ENCODE data around the gene RNF157.

Gene RNF157

GRCh38 chr17:76141212-76142038 is 98.9 kb downstream of the RNF157 start, which contains the start of gene FOXJ1:
Gene FOXJ1 (minus strand): TSS chr17:76141245. CDS start chr17:76140395, 850 bp downstream.
- H3K27ac ChIP-seq (ENCODE audit: insufficient read depth in 1 of 2, low read depth in 1 of 2, low read length in 2 of 2, poor library complexity in 1 of 2, severe bottlenecking in 2 of 2): no peak within 1 kb of the TSS
- no peaks in the 10 kb centered on the region for H3K9me3 ChIP-seq (ENCODE audit: control extremely low read depth in 1 of 5, control insufficient read depth in 4 of 5, insufficient read depth in 2 of 5, low read depth in 1 of 5, low read length in 4 of 5)
- 3% methylated on average over 51 of the region's 59 CpGs for WGBS (ENCODE audit: insufficient coverage)
- peaks cover 5 to 61% (median 54%) of the 10 kb centered on the region in 4 experiments for H3K4me1 ChIP-seq (ENCODE audit: control extremely low read depth in 1 of 4, control insufficient read depth in 4 of 4, insufficient read depth in 4 of 4, low read length in 3 of 4)
- ChIA-PET POLR2A (interaction anchor here (0.6 kb wide), 1 partner anchor 143 kb away, joined by 3 read pairs; no protein-coding TSS in a partner anchor), CTCF (interaction anchor here (0.6 to 5.8 kb wide), 10 partner anchors 9 to 138 kb away, joined by 3 to 27 read pairs (median 4); no protein-coding TSS in a partner anchor)
- H3K36me3 ChIP-seq (ENCODE audit: control insufficient read depth in 4 of 4, insufficient read depth in 4 of 4, low read length in 3 of 4): no peaks in the 10 kb centered on the region
- peak within 1 kb of the TSS in 6 of 7 experiments; percentile 49 to 74 (median 63) for H3K4me3 ChIP-seq (ENCODE audit: control insufficient read depth in 1 of 7, extremely low read depth in 1 of 7, insufficient read depth in 4 of 7, low read depth in 2 of 7, low read length in 6 of 7)
- peak; percentile 89 to 94 (median 93) for DNase-seq
- H3K27me3 ChIP-seq (replicated peaks in 2 of 5; ENCODE audit: control insufficient read depth in 4 of 5, insufficient read depth in 5 of 5, low read length in 4 of 5): peaks cover 0 to 33% (median 18%) of the 10 kb centered on the region in 5 experiments

DNA sequence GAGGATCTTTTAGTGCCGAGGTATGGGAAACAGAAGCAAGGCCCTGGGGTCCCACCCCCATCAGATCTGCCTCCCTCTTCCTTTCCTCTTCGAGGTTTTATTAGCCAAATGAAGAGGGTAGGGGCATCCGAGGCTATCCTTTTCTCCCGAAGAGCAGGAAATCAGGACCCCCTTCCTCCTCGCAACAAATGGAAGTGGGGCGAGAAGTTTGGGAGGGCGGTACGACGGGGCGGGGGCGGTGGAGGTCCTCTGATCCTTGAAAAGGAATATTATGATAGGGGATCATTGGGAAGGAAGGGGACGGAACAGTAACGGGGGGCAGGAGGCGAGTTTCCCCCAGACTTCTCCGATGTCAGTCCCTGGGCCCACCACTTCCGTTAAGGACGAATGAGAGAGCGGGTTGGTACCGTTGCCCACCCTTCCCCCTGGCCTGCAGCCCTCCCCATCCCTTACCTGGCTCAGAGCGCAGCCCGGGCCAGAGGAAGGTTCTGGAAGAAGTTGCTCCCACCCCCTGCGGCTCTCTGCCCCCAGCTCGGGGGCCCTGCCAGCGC is 99.6 kb downstream of the RNF157 start:
- WGBS (ENCODE audit: insufficient coverage): 0% methylated on average over 8 of the region's 24 CpGs
- peaks cover 5 to 54% (median 47%) of the 10 kb centered on the region in 4 experiments for H3K4me1 ChIP-seq (ENCODE audit: control extremely low read depth in 1 of 4, control insufficient read depth in 4 of 4, insufficient read depth in 4 of 4, low read length in 3 of 4)
- CTCF ChIA-PET: interaction anchor here (0.8 to 5.8 kb wide), 8 partner anchors 10 to 138 kb away, joined by 3 to 27 read pairs (median 3); no protein-coding TSS in a partner anchor

GRCh38 chr17:76139801-76140660 is 100.3 kb downstream of the RNF157 start:
- ChIA-PET POLR2A (interaction anchor here (0.6 kb wide), 1 partner anchor 124 kb away, joined by 3 read pairs; no protein-coding TSS in a partner anchor), CTCF (interaction anchor here (0.8 to 5.8 kb wide), 5 partner anchors 9 to 139 kb away, joined by 3 to 27 read pairs (median 3); no protein-coding TSS in a partner anchor)
- peaks cover 0 to 33% (median 18%) of the 10 kb centered on the region in 5 experiments for H3K27me3 ChIP-seq (replicated peaks in 2 of 5; ENCODE audit: control insufficient read depth in 4 of 5, insufficient read depth in 5 of 5, low read length in 4 of 5)
- 22% methylated on average over 60 of the region's 78 CpGs for WGBS (ENCODE audit: insufficient coverage)
- DNase-seq: peak in 2 of 3 donors; percentile 67 to 74
- peak overlapping the region in 5 of 7 experiments; percentile 15 to 74 (median 53) for H3K4me3 ChIP-seq (ENCODE audit: control insufficient read depth in 1 of 7, extremely low read depth in 1 of 7, insufficient read depth in 4 of 7, low read depth in 2 of 7, low read length in 6 of 7)
- H3K36me3 ChIP-seq (ENCODE audit: control insufficient read depth in 4 of 4, insufficient read depth in 4 of 4, low read length in 3 of 4): no peaks in the 10 kb centered on the region
- no peak overlapping the region for H3K27ac ChIP-seq (ENCODE audit: insufficient read depth in 1 of 2, low read depth in 1 of 2, low read length in 2 of 2, poor library complexity in 1 of 2, severe bottlenecking in 2 of 2)
- no peaks in the 10 kb centered on the region for H3K9me3 ChIP-seq (ENCODE audit: control extremely low read depth in 1 of 5, control insufficient read depth in 4 of 5, insufficient read depth in 2 of 5, low read depth in 1 of 5, low read length in 4 of 5)
- peaks cover 5 to 47% (median 40%) of the 10 kb centered on the region in 4 experiments for H3K4me1 ChIP-seq (ENCODE audit: control extremely low read depth in 1 of 4, control insufficient read depth in 4 of 4, insufficient read depth in 4 of 4, low read length in 3 of 4)

More for the DNA sequence above, 99.6 kb downstream of the RNF157 start:
- Histone ChIP-seq H3K36me3 (ENCODE audit: control insufficient read depth in 4 of 4, insufficient read depth in 4 of 4, low read length in 3 of 4) (no peaks in the 10 kb centered on the region), H3K27ac (ENCODE audit: insufficient read depth in 1 of 2, low read depth in 1 of 2, low read length in 2 of 2, poor library complexity in 1 of 2, severe bottlenecking in 2 of 2) (no peak overlapping the region), H3K27me3 (replicated peaks in 2 of 5; ENCODE audit: control insufficient read depth in 4 of 5, insufficient read depth in 5 of 5, low read length in 4 of 5) (peaks cover 0 to 33% (median 18%) of the 10 kb centered on the region in 5 experiments), H3K9me3 (ENCODE audit: control extremely low read depth in 1 of 5, control insufficient read depth in 4 of 5, insufficient read depth in 2 of 5, low read depth in 1 of 5, low read length in 4 of 5) (no peaks in the 10 kb centered on the region), H3K4me3 (ENCODE audit: control insufficient read depth in 1 of 7, extremely low read depth in 1 of 7, insufficient read depth in 4 of 7, low read depth in 2 of 7, low read length in 6 of 7) (peak overlapping the region in 6 of 7 experiments; percentile 15 to 74 (median 63))
- DNase-seq: no peak
- POLR2A ChIA-PET: interaction anchor here (0.6 kb wide), 1 partner anchor 143 kb away, joined by 3 read pairs; no protein-coding TSS in a partner anchor

DNA sequence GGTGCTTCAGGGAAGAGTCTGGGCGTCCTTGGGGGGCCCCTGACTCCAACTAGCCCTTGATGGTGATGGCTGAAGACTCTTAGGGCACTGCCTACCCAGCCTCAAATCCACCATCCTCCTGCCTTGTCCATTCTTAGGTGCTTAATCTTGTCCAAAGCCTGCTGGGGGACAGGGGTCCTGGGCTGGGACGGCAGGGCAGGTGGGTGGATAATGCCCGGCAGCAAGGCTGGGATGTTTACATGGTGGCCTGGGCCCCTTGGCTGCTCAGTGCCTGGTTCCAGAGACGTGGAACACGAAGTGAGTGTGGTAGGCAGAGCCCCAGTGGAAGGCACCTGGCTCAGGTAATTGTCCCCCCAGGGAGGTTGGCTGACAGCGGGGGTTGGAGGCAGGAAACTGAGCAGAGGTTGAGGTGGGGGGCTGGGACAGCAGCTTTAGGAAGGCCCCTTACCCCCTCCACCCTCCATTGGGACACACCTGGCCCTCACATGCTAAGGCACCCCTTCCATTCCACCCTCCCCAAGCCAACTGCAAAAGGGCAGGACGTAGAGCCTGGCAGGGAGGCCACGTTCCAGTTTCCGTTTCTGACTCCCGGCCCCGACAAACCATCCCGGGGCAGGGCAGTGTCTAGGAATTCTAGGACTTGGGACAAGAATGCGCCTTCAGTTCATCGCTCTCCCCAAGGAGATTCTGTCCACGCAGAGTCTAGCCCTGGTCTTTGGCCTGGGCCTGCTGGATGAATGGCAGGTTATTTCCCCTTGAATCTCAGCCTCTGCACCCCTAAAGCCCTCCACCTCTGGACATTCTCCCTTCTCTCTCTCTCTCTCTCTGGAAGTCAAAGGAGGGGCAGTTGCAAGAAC is 101.2 kb downstream of the RNF157 start:
- no peak overlapping the region for H3K27ac ChIP-seq (ENCODE audit: insufficient read depth in 1 of 2, low read depth in 1 of 2, low read length in 2 of 2, poor library complexity in 1 of 2, severe bottlenecking in 2 of 2)
- H3K27me3 ChIP-seq (replicated peaks in 2 of 5; ENCODE audit: control insufficient read depth in 4 of 5, insufficient read depth in 5 of 5, low read length in 4 of 5): peaks cover 0 to 33% (median 18%) of the 10 kb centered on the region in 5 experiments
- no peaks in the 10 kb centered on the region for H3K9me3 ChIP-seq (ENCODE audit: control extremely low read depth in 1 of 5, control insufficient read depth in 4 of 5, insufficient read depth in 2 of 5, low read depth in 1 of 5, low read length in 4 of 5)
- ChIA-PET CTCF (interaction anchor here (0.8 to 1.3 kb wide), 2 partner anchors 9 to 16 kb away, joined by 3 to 4 read pairs; no protein-coding TSS in a partner anchor), POLR2A (interaction anchor here (0.6 kb wide), 1 partner anchor 125 kb away, joined by 3 read pairs; no protein-coding TSS in a partner anchor)
- no peak for DNase-seq
- peak overlapping the region in 1 of 7 experiments; percentile 74 for H3K4me3 ChIP-seq (ENCODE audit: control insufficient read depth in 1 of 7, extremely low read depth in 1 of 7, insufficient read depth in 4 of 7, low read depth in 2 of 7, low read length in 6 of 7)
- no peaks in the 10 kb centered on the region for H3K36me3 ChIP-seq (ENCODE audit: control insufficient read depth in 4 of 4, insufficient read depth in 4 of 4, low read length in 3 of 4)
- peaks cover 5 to 40% (median 36%) of the 10 kb centered on the region in 4 experiments for H3K4me1 ChIP-seq (ENCODE audit: control extremely low read depth in 1 of 4, control insufficient read depth in 4 of 4, insufficient read depth in 4 of 4, low read length in 3 of 4)
- WGBS (ENCODE audit: insufficient coverage): 91% methylated on average over 7 of the region's 15 CpGs

- Histone ChIP-seq H3K4me3 (ENCODE audit: control insufficient read depth in 1 of 7, extremely low read depth in 1 of 7, insufficient read depth in 4 of 7, low read depth in 2 of 7, low read length in 6 of 7) (no peak overlapping the region), H3K36me3 (ENCODE audit: control insufficient read depth in 4 of 4, insufficient read depth in 4 of 4, low read length in 3 of 4) (no peaks in the 10 kb centered on the region), H3K4me1 (ENCODE audit: control extremely low read depth in 1 of 4, control insufficient read depth in 4 of 4, insufficient read depth in 4 of 4, low read length in 3 of 4) (peaks cover 2 to 32% (median 28%) of the 10 kb centered on the region in 4 experiments), H3K27me3 (replicated peaks in 2 of 5; ENCODE audit: control insufficient read depth in 4 of 5, insufficient read depth in 5 of 5, low read length in 4 of 5) (peaks cover 0 to 33% (median 18%) of the 10 kb centered on the region in 5 experiments), H3K9me3 (ENCODE audit: control extremely low read depth in 1 of 5, control insufficient read depth in 4 of 5, insufficient read depth in 2 of 5, low read depth in 1 of 5, low read length in 4 of 5) (no peaks in the 10 kb centered on the region), H3K27ac (ENCODE audit: insufficient read depth in 1 of 2, low read depth in 1 of 2, low read length in 2 of 2, poor library complexity in 1 of 2, severe bottlenecking in 2 of 2) (no peak overlapping the region)
- POLR2A ChIA-PET: no interaction called here
- no peak for DNase-seq
- WGBS (ENCODE audit: insufficient coverage): 97% methylated on average over 16 of the region's 23 CpGs
- CTCF ChIA-PET: interaction anchor here (0.8 to 1.3 kb wide), 2 partner anchors 8 to 15 kb away, joined by 3 to 4 read pairs; no protein-coding TSS in a partner anchor
Measured at GRCh38 chr17:76138234-76138895, 101.9 kb downstream of the RNF157 start.

All from common myeloid progenitor, CD34-positive (primary cell).